ENCODE results near the gene KCTD3.

KCTD3 gene

GRCh38 chr1:215606036-215606435 lies 38.9 kb downstream of the KCTD3 start:
- no peak for DNase-seq (ENCODE audit: low read depth in 2 of 2)

GRCh38 chr1:215606564-215607168 lies 39.6 kb downstream of the KCTD3 start:
- no peak for DNase-seq (ENCODE audit: low read depth in 2 of 2)

GRCh38 chr1:215607412-215607811 lies 40.3 kb downstream of the KCTD3 start:
- DNase-seq (ENCODE audit: low read depth in 2 of 2): no peak

- DNase-seq (ENCODE audit: low read depth in 2 of 2): no peak
Observed at GRCh38 chr1:215608646-215609045, 41.5 kb downstream of the KCTD3 start.

- no peak for DNase-seq (ENCODE audit: low read depth in 2 of 2)
Observed at GRCh38 chr1:215612391-215612790, 45.3 kb downstream of the KCTD3 start.

- no peak for DNase-seq (ENCODE audit: low read depth in 2 of 2)
Observed at GRCh38 chr1:215617979-215618378, 50.9 kb downstream of the KCTD3 start.

GRCh38 chr1:215623162-215623561 lies 56.1 kb downstream of the KCTD3 start:
- no peak for DNase-seq (ENCODE audit: low read depth in 2 of 2)

- no peak for DNase-seq (ENCODE audit: low read depth in 2 of 2)
Observed at GRCh38 chr1:215625949-215626348, 58.8 kb downstream of the KCTD3 start.

GRCh38 chr1:215631040-215631439 lies 63.9 kb downstream of the KCTD3 start:
- no peak for DNase-seq (ENCODE audit: low read depth in 2 of 2)

GRCh38 chr1:215631489-215631888 lies 64.4 kb downstream of the KCTD3 start:
- no peak for DNase-seq (ENCODE audit: low read depth in 2 of 2)

GRCh38 chr1:215635827-215636226 lies 68.7 kb downstream of the KCTD3 start:
- DNase-seq (ENCODE audit: low read depth in 2 of 2): no peak

GRCh38 chr1:215636258-215636965 lies 69.3 kb downstream of the KCTD3 start:
- no peak for DNase-seq (ENCODE audit: low read depth in 2 of 2)

- DNase-seq (ENCODE audit: low read depth in 2 of 2): no peak
Observed at GRCh38 chr1:215637041-215637573, 70.0 kb downstream of the KCTD3 start.

GRCh38 chr1:215640429-215641148 lies 73.5 kb downstream of the KCTD3 start:
- DNase-seq (ENCODE audit: low read depth in 2 of 2): no peak

GRCh38 chr1:215643592-215644321 lies 76.7 kb downstream of the KCTD3 start:
- DNase-seq (ENCODE audit: low read depth in 2 of 2): no peak

GRCh38 chr1:215645182-215645581 lies 78.1 kb downstream of the KCTD3 start:
- DNase-seq (ENCODE audit: low read depth in 2 of 2): no peak

GRCh38 chr1:215645861-215646260 lies 78.8 kb downstream of the KCTD3 start:
- DNase-seq (ENCODE audit: low read depth in 2 of 2): no peak

GRCh38 chr1:215647738-215648137 lies 80.6 kb downstream of the KCTD3 start:
- DNase-seq (ENCODE audit: low read depth in 2 of 2): no peak

- no peak for DNase-seq (ENCODE audit: low read depth in 2 of 2)
Observed at GRCh38 chr1:215648957-215649356, 81.9 kb downstream of the KCTD3 start.

- DNase-seq (ENCODE audit: low read depth in 2 of 2): no peak
Observed at GRCh38 chr1:215650446-215651149, 83.5 kb downstream of the KCTD3 start.

- DNase-seq (ENCODE audit: low read depth in 2 of 2): no peak
Observed at GRCh38 chr1:215651867-215652266, 84.8 kb downstream of the KCTD3 start.

Data from stimulated activated CD4-positive, alpha-beta T cell treated with anti-CD3 and anti-CD28 coated beads, Interleukin-4, amount 100 ng/mL, for 48 hours (primary cell).